Colonic mucosa (tissue), 4 donors: ENCODE results near the gene LRRC9. TPM values are rescaled to one million over a fixed set of nuclear protein-coding genes. Genes with fewer than 3 reads are reported as not detected.

Experiments
- DNase-seq: peaks from one replicate; pipeline ENCODE4 v3.0.0-alpha.2; 2020
- H3K27ac ChIP-seq: fragments of 200-600 bp; one replicate; pipeline ENCODE4 v1.8.0; 2021
- H3K27me3 ChIP-seq: fragments of 200-600 bp; one replicate; pipeline ENCODE4 v1.8.0; 2021
- H3K36me3 ChIP-seq: fragments of 200-600 bp; one replicate; pipeline ENCODE4 v1.8.0; 2021
- H3K4me1 ChIP-seq: fragments of 200-600 bp; one replicate; pipeline ENCODE4 v1.8.0; 2021; ENCODE audit warnings: mild to moderate bottlenecking
- H3K4me3 ChIP-seq: fragments of 200-600 bp; one replicate; pipeline ENCODE4 v1.8.0; 2021
- H3K9ac ChIP-seq, 2 donors: one replicate each; pipeline ENCODE4 v1.7.0; 2013; ENCODE audit warnings: control low read depth in 2 of 2, low read depth in 2 of 2, low read length in 2 of 2
- H3K9me3 ChIP-seq: fragments of 200-600 bp; one replicate; pipeline ENCODE4 v1.8.0; 2021
- intact Hi-C: fragments of 100-400 bp; cut with DNase I; formaldehyde crosslinking; loops from one replicate; pipeline ENCODE4 v1.14.1; 2022
- total RNA-seq, 2 donors: library from RNA; stranded (reverse); fragmentation: NEBNext Ultra II Directional in 1 of 2; extraction: Animal tissue kit (Norgen Biotek cat#: 25700) in 1 of 2; gene quantifications; one replicate each; pipeline ENCODE4 v1.2.1, GENCODE V29; 2021
- TF ChIP-seq, protein P1 (sequence below): fragments of 200-600 bp; IDR thresholded peaks from one replicate; pipeline ENCODE4 v1.8.0; 2022; ENCODE audit warnings: antibody characterized with exemption, mild to moderate bottlenecking
- donor health status: healthy.
- donor health status: DM: no; HTN: no; CAD: no.
- donor health status: DM: no; HTN: no; CAD: no.

The LRRC9 gene
- total RNA-seq, 2 donors from 2014 or later, result 0.20 TPM; not detected in 1

DNA sequence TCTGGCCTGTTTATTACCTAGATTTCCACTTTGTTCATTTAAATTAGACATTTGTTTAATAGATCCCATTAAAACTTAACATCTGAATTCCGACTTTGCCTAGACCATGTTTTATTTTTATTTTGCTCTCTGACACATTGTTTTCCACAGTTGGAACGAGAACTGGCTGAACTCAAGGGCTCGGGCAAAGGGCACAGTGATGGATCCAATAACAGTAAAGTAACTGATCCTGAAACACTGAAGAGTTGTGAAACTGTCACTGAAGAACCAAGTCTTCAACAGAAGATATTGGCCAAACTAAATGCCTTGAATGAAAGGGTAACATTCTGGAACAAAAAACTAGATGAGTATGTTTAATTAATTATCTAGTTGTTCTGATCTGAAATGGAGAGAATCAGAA, 39.7 kb downstream of the LRRC9 start:
- no peak overlapping the region for H3K27ac ChIP-seq
- no peaks in the 10 kb centered on the region for H3K4me1 ChIP-seq
- H3K27me3 ChIP-seq, result no peaks in the 10 kb centered on the region
- H3K9me3 ChIP-seq, result no peaks in the 10 kb centered on the region
- no peak overlapping the region for H3K4me3 ChIP-seq
- intact Hi-C loops, result no loop called here
- H3K36me3 ChIP-seq, result no peaks in the 10 kb centered on the region
- no peak overlapping the region for H3K9ac ChIP-seq
- TF ChIP-seq, protein P1, sequence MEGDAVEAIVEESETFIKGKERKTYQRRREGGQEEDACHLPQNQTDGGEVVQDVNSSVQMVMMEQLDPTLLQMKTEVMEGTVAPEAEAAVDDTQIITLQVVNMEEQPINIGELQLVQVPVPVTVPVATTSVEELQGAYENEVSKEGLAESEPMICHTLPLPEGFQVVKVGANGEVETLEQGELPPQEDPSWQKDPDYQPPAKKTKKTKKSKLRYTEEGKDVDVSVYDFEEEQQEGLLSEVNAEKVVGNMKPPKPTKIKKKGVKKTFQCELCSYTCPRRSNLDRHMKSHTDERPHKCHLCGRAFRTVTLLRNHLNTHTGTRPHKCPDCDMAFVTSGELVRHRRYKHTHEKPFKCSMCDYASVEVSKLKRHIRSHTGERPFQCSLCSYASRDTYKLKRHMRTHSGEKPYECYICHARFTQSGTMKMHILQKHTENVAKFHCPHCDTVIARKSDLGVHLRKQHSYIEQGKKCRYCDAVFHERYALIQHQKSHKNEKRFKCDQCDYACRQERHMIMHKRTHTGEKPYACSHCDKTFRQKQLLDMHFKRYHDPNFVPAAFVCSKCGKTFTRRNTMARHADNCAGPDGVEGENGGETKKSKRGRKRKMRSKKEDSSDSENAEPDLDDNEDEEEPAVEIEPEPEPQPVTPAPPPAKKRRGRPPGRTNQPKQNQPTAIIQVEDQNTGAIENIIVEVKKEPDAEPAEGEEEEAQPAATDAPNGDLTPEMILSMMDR, result no peak
- no peak for DNase-seq

DNA sequence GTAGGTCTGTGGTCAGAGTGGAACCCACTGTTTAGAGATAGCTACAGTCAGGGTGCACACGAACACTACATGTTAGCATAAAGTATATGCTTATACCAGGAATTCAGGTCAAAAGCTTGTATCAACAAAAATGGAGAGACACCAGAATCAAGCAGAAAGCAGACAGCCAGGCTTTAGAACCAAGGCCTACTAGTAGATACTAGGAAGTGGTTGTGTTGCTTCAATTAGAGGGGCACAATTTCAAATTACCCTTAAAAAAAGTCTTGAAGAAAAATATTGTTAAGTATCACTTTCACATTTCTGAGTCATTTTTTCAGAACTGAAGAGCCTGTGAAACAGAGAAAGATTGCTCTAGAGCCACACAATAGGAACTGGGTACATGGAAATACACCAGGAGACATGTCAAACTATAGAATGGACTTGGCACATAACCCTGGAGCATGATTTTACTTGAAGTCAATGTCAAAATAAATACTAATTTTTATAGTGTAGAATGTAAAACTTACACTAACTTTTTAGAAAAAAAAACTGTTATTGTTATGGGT, 41.6 kb downstream of the LRRC9 start:
- TF ChIP-seq, protein P1, result no peak
- no peaks in the 10 kb centered on the region for H3K36me3 ChIP-seq
- no peak overlapping the region for H3K4me3 ChIP-seq
- no peak for DNase-seq
- no peaks in the 10 kb centered on the region for H3K27me3 ChIP-seq
- intact Hi-C loops, result no loop called here
- H3K9me3 ChIP-seq, result no peaks in the 10 kb centered on the region
- no peaks in the 10 kb centered on the region for H3K4me1 ChIP-seq
- no peak overlapping the region for H3K27ac ChIP-seq
- H3K9ac ChIP-seq, result no peak overlapping the region

DNA sequence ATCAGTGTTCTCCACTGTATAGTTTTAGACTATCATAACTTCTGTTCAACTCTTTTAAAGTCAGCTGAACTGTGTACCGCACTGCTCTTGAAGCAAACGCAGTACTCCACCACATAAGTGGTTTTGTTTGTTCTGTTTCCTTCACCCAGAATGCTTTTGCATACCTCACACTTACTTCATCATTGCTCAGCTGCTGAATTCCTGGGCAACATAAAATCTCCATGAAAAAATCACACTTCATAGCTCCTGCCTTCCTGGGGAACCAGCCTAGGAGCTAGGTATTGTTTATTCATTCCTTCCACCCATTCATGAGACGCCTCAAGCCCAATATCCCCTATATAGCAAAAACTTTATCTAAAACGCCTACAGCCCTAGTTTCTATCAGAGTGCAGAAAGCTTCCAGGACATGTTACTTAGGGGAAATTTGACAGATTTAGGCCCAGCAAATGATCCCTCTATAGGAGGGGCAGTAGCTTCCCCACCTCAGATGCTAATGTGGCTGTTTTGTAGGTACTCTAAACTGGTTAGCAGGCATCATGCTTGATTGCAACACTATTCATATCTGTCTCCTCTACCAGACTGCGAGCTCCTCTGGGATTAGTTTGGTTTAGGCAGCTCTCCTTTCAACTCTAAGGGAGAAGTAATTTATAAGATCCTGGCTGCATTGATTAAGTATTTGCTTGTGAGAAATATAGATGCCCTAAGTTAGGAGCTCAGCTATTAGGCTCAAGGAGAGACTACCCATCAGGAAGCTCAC, 44.5 kb downstream of the LRRC9 start:
- no peak overlapping the region for H3K4me3 ChIP-seq

DNA sequence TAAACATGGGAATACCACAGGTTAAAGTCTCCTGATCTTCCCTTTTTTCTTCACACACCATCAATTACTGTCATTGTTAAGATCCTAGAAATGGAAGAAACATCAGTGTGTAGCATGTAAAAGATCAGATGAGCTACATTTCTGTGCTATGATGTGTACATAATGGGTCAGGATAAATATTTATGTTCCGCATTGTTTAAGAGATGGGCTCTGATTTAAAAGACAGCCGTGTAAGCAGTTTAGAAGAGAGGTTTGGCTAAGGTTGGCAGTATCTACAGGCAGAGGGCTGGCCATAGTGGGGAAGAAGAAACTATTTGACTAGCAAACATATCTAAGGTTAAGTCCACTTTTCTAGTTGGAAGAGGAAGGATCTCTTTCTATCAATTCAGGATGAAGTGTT, 49.4 kb downstream of the LRRC9 start:
- H3K36me3 ChIP-seq, result no peaks in the 10 kb centered on the region
- H3K27me3 ChIP-seq, result no peaks in the 10 kb centered on the region
- no peaks in the 10 kb centered on the region for H3K9me3 ChIP-seq
- H3K27ac ChIP-seq, result no peak overlapping the region
- TF ChIP-seq, protein P1, result no peak
- H3K9ac ChIP-seq, result no peak overlapping the region
- intact Hi-C loops, result loop anchor here (5.0 kb wide), 1 partner anchor 198 kb away; the partner anchor contains the start of gene DHRS7
- no peak overlapping the region for H3K4me3 ChIP-seq
- no peak for DNase-seq
- no peaks in the 10 kb centered on the region for H3K4me1 ChIP-seq

More for the DNA sequence above, 44.5 kb downstream of the LRRC9 start:
- H3K4me1 ChIP-seq, result no peaks in the 10 kb centered on the region
- H3K27ac ChIP-seq, result no peak overlapping the region
- no peaks in the 10 kb centered on the region for H3K27me3 ChIP-seq
- H3K36me3 ChIP-seq, result no peaks in the 10 kb centered on the region
- H3K9ac ChIP-seq, result no peak overlapping the region
- H3K9me3 ChIP-seq, result no peaks in the 10 kb centered on the region
- DNase-seq, result no peak
- intact Hi-C loops, result loop anchor here (2.0 to 5.0 kb wide), 2 partner anchors 203 to 216 kb away; partner anchors contain the start of gene DHRS7
- TF ChIP-seq, protein P1, result no peak

DNA sequence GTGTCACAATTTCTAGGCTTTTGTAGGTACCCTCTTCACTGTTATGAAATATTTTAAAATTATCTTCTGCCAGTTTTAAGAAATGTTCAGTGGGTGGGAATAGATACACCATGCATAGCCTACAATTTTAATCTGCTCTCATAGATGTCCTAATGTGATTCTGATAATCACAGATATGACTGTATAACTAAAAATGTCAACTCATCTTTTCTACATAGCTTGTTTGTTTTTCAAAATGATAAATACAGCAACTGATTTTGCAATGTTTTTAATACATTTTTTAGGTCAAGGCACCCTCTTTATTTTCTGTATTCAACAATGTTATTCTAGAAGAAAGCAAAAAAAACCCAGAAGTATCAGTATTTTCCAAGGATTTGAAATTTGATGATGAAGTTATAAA, 61.6 kb downstream of the LRRC9 start:
- no peak overlapping the region for H3K4me3 ChIP-seq
- no peaks in the 10 kb centered on the region for H3K9me3 ChIP-seq
- no peaks in the 10 kb centered on the region for H3K27me3 ChIP-seq
- TF ChIP-seq, protein P1, result no peak
- DNase-seq, result no peak
- H3K27ac ChIP-seq, result no peak overlapping the region
- no peak overlapping the region for H3K9ac ChIP-seq
- no peaks in the 10 kb centered on the region for H3K4me1 ChIP-seq
- no peaks in the 10 kb centered on the region for H3K36me3 ChIP-seq
- intact Hi-C loops, result no loop called here
